Stimulated activated CD8-positive, alpha-beta memory T cell treated with anti-CD3 and anti-CD28 coated beads, Interleukin-2, amount 100 ng/mL, for 1 hour (primary cell): ENCODE measurements around the gene MCTP1.

Experiments used
- DNase-seq, 2 donors: peaks; one replicate each; pipeline ENCODE4 v3.0.0-alpha.2; 2020; ENCODE audit warnings: low read depth in 2 of 2

MCTP1 gene

GRCh38 chr5:95284572-95285408 lies at the start of gene MCTP1:
TSS of gene MCTP1 (minus strand) at chr5:95285094.
- DNase-seq, result no peak

GRCh38 chr5:95332158-95332557 lies 47.3 kb upstream of the MCTP1 start:
- no peak for DNase-seq

- no peak for DNase-seq
These were observed 46.5 kb upstream of the MCTP1 start for GRCh38 chr5:95331358-95331757.

GRCh38 chr5:95327211-95327610 lies 42.3 kb upstream of the MCTP1 start:
- DNase-seq, result no peak

GRCh38 chr5:95317687-95318086 lies 32.8 kb upstream of the MCTP1 start:
- DNase-seq, result no peak

- no peak for DNase-seq
These were observed 32.2 kb upstream of the MCTP1 start for GRCh38 chr5:95317085-95317484.

GRCh38 chr5:95304711-95305110 lies 19.8 kb upstream of the MCTP1 start:
- no peak for DNase-seq

GRCh38 chr5:95298651-95299050 lies 13.8 kb upstream of the MCTP1 start:
- no peak for DNase-seq

- DNase-seq, result no peak
These were observed 11.4 kb upstream of the MCTP1 start for GRCh38 chr5:95296291-95296690.

- DNase-seq, result no peak
These were observed 488 bp upstream of the MCTP1 start for GRCh38 chr5:95285409-95285755.

- DNase-seq, result no peak
These were observed 928 bp downstream of the MCTP1 start for GRCh38 chr5:95283761-95284571.

GRCh38 chr5:95283022-95283615 lies 1.8 kb downstream of the MCTP1 start:
- DNase-seq, result no peak

GRCh38 chr5:95281226-95281625 lies 3.7 kb downstream of the MCTP1 start:
- no peak for DNase-seq

GRCh38 chr5:95280401-95281095 lies 4.3 kb downstream of the MCTP1 start:
- DNase-seq, result no peak

GRCh38 chr5:95274011-95274410 lies 10.9 kb downstream of the MCTP1 start:
- no peak for DNase-seq

GRCh38 chr5:95272316-95272929 lies 12.5 kb downstream of the MCTP1 start:
- no peak for DNase-seq

GRCh38 chr5:95262933-95263660 lies 21.8 kb downstream of the MCTP1 start:
- no peak for DNase-seq

- no peak for DNase-seq
These were observed 23.3 kb downstream of the MCTP1 start for GRCh38 chr5:95261437-95262175.

GRCh38 chr5:95256991-95257390 lies 27.9 kb downstream of the MCTP1 start:
- no peak for DNase-seq

- DNase-seq, result no peak
These were observed 28.4 kb downstream of the MCTP1 start for GRCh38 chr5:95256446-95256845.
